DMS153 treated with DMSO at 0.1 percent for 48 hours (cell line): ENCODE results near the gene EMILIN1.
A peak's percentile ranks its signal among the peaks of the same experiment; 100 is the strongest.
"Not testable (repeated sequence)": the region's sequence is repeated elsewhere in the genome, so short reads cannot be mapped to it uniquely, and the experiment has no call there.

Source experiments
- DNase-seq: peaks from one replicate; lab custom pipeline; 2025; ENCODE audit not compliant: unreplicated experiment; lab: John Stamatoyannopoulos, UW

Gene EMILIN1

DNA sequence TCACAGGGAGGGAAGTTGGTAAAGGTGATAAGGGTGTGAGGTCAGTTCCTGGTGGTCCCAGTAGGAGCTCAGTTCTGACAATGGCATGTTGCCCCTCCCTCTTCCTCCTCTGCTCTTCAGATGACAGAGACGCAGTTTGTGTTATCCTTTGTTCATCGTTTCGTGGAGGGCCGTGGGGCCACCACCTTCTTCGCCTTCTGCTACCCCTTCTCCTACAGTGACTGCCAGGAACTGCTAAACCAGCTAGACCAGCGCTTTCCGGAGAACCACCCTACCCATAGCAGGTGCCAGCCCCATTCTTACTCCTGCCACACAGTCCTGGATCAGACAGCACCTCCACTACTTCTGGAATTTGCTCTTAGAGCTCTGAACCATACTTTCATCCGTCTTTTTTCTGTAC lies 24.6 kb upstream of the EMILIN1 start:
- DNase-seq, result no peak

DNA sequence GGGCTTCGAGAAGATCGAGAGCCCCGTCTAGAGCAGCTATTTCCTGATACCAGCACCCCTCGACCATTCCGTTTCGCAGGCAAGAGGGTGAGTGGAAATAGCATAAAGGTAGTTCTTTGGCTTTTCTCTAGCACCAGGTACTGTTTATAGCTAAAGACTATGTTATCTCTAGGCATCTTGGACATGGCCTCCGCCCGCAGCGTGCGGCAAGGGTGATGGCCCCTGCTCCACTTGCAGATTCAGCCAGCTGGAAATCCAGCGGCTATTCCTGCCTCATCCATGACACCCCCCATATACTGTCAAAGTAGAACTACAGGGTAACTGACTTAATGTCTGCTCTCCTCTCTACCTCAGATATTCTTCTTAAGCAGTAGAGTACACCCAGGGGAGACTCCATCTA lies 23.7 kb upstream of the EMILIN1 start:
- no peak for DNase-seq

DNA sequence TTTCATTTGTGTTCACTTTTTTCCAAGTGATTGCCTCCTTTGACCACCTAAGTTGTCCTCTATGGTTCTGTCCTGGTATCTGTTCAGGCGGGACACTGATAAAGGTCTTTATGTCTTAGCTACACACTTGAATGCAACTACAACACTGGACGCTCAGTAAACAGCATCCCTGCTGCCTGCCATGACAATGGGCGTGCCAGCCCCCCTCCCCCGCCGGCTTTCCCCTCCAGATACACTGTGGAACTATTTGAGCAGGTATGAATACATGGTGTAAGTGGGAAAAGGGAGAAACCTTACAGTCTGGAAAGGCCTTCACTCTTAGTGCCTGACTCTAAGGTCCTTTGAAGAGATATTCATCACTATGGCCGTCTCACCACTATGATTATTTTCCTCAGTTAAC lies 21.2 kb upstream of the EMILIN1 start:
- DNase-seq, result no peak

DNA sequence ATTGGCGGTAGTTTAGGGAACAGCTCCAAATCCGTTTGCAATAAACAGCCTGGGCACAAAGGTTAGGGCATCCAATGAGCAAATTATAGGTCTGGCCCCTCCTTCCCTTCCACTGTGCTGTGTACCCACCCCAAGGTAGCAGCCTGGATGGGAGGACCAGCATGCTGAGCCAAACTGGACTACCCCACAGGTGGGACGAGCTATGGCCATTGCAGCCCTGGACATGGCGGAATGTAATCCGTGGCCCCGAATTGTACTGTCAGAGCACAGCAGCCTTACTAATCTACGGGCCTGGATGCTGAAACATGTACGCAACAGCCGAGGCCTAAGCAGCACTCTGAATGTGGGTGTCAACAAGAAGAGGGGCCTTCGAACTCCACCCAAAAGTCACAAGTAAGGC lies 20.2 kb upstream of the EMILIN1 start:
- DNase-seq, result no peak

DNA sequence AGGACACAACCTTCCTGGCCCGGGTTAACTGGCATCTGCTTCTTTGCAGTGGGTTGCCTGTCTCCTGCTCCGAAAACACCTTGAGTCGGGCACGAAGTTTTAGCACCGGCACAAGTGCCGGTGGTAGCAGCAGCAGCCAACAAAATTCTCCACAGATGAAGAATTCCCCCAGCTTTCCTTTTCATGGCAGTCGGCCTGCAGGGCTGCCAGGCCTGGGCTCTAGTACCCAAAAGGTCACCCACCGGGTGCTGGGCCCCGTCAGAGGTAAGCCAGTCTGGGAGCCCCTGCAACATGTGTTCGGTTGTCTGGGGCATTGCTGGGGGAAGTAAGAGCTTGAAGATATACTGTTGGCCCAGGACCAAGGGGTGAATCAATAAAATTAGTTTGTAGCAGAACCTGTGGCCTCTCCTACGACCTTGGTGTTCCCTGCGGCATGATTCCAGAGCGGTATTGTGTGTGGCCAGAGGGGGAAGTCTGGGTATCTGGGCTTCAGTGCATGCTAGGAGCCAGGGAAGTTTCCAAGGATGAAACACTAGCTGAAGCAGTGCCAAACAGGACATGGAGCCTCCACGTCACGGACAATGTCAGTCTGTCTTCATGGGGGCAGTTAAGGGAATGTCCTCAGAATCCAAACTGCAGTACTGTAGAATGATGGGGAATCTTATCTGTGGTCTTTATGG lies 19.1 kb upstream of the EMILIN1 start:
- DNase-seq, result no peak

DNA sequence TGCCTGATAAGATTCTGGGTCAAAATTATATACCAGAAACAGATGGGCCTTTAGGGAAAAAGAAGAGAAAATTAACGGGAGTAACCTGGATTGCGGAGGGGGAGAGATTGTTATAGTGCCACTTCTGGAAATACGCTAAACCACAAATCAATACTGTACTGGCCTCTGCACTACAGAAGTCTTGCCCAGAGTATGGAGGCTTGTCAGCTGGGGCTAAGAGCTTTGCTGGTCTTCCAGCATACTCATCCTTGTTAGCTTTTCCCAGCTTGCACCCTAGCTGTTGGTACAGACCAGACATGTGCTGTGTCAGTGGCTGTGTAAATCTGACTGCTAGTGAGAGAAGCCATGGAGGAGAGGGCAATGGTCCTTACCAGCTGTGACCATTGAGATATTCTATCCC lies 18.1 kb upstream of the EMILIN1 start:
- DNase-seq, result no peak

DNA sequence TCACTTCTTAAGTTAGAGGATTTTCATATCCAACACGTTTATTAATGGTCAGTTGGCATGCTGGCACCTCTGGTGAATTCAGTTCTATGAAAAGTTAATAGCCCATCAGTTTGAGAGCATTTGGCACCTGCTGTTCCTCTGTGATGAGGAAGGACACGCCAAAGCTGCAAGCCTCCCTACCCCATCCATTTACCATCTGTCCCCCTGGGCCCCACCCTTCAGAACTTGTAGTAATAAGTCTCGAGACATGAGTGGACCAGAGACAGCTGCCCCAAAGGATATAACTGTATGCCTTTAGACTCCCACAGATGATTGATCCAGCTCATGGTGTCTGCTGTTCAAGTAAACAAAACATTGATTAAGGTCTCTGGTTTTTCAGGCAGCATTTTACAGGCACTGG lies 13.3 kb upstream of the EMILIN1 start:
- DNase-seq, result no peak

DNA sequence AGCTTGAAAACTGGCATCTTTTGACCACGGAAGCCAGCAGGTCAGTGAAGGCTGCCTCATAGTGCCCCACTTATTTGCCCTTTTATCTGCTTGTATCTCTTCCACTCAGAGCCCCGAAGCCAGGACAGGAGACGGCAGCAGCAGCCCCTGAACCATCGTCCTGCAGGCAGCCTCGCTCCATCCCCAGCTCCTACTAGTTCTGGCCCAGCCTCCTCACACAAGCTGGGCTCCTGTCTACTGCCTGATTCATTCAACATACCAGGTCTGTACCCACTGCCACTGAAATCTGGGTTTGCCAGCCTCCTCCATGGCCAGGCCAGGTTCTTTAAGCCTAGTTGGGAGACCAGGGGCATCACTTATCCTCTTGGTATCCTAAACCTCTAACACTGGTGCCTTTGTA lies 11.0 kb upstream of the EMILIN1 start:
- DNase-seq, result no peak

DNA sequence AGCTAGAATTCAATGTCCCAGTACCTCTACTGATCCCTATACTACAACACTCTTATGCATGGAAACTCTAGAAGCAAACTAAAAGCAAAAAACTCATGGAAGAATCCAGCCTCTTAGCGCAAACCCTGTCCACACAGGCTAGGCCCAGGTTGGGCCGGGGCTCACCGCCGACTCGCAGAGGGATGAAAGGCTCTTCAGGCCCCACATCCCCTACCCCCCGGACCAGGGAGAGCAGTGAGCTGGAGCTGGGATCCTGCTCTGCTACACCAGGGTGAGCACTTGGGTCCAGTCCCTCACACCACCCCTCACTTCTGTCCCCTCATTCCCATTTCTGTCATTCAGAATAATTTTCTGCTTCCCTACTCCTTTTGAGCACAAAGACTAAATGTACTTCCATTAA lies 9.0 kb upstream of the EMILIN1 start:
- no peak for DNase-seq

DNA sequence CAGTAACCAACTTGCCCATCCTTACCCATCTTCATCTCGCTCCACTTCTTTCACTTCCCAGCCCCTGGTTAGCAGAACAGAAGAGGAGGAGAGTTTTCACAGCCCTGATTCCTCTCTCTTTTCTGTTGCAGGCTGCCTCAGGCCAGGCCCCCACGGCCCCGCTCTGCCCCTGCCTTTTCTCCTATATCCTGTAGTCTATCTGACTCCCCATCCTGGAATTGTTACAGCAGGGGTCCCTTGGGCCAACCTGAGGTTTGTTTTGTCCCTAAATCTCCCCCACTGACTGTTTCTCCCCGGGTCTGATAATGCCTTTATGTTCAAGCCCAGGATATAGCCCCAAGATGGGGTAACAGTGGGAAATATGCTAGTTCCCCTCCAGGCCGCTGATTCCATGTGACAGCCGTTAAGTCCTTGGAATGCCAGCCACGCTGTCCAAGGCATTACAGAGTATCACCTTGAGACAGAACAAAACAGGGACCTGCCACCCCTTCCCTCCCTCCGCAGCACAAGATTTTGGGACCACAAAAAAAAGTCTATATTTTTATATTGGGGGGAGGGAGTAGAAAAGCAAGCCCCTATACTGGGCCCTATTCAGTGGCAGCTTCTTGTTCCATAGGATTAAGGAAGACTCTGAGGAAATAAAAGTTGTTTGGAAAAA lies 8.3 kb upstream of the EMILIN1 start:
- DNase-seq, result no peak

DNA sequence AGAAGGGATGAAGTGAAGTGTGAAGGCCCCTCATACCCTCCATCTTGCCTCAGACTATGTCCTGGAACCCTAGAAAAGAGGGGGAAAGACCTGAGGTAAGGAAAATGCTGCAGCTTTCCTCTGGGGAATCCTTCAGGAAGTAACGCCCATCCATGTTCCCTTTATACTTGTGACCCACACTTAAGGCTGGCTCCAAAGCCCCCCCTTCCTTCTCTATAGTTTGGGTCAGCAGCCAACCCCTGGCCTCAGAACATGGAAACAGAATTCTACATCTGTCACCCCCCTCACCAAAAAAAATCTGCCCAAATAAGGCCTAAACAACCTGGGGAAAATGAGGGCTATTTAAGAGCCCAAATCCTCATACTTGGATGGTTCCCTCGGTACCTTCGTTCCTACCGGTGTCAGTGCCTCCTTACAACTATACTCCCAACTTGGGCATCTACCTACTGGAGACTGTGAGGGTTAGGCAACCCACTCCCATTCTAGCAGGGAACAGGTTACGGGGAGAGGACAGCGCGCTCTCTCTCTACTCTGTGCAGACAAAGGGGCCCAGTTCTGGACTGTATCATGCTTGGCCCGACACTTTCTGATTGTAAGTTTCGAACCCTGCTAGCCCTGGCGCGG lies 7.7 kb upstream of the EMILIN1 start:
- no peak for DNase-seq

DNA sequence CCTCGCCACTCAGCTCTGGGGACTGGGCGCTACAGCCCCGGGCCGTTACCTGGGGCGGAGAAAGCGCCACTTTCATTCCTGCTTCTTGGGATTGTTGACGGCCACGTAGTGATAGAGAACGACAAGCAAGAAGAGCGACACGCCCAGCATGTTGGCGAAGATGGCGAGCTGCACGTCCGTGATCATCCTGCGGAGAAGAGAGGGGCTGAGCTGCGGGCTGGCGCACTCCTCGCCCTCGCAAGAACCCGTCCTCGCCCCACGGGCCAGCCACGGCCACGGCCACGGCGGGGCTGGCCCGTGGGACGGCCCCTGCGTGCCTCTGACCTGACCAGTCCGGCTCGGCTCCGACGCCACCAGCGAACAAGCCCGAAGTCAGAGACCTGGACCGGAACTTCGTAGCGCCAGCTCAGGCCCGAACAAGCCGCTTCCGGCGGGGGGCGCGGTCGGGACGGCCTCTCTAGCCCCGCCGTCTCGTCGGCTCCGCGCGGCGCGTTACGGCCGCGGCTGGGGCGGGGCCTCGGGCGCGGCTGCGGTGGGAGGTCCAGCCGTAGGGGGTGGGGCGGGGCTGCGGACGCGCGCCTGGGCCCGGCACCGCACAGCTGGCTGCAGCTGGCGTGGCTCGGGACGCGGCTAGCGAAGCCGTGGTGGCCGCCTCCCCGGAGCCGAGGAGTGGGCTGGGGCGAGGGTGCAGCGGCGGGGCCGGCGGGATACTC lies 7.0 kb upstream of the EMILIN1 start, which contains the start of gene OST4:
TSS of gene OST4 (minus strand) at position 378 of the 713 bp plus-strand sequence.
- peak; percentile 73 for DNase-seq

DNA sequence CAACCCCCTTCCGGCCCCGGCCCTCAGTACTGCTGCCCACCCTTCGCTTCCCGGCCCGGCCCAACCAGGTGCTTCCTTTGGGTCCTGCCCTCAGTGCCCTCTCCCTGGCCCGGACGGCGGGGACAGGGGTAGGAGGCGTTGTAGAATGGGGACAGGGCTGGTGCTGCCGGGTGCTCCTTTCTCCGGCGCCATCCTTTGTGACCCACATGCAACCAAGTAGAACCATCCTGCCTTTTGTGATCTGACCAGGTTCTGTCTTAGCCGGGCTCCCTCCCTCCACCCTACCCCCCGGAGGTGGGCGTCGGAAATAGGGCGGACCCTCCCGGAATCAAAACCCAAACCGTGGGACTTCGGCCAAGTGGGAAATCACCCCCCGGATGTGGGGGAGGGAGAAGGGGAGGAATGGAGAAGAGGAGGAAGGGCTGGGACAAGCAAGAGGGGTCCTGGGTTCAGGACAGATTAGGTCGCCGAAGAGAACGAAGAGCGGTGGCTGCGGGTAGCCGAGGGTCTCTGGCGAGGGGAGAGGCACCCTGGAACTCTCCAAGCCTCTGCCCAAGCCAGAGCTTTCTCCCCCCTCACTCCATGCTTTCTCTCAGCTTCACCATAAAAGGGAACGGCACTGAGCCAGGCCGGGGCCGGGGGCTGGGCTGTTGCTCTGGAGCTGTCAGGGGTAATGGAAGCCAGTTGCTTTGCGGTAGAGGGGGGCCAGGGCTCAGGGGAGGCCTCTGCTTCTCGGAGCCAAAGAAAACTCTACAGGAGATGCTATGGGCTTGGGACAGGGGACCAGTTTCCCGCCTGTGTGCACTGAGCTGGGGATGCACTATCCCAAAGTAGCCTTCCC lies 6.2 kb upstream of the EMILIN1 start:
- no peak for DNase-seq

DNA sequence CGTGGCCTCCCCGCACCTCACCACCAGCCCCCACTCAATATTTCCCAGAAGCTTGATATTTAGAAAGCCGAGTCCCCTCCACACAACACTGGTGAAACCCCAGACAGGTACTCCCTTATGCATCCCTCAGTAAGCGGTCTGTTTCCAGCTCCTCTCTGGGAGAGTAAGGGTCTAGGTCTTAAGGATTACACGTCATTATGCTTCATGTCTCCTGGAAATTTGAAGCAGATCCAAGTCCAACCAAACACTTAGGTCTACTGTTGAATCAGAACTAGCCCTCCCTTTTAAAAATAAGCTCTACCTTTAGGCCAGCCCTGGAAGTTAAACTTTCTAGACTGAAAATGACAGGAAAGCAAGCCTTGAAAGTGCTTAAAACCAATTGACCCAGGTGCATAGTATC lies 5.5 kb upstream of the EMILIN1 start:
- no peak for DNase-seq

DNA sequence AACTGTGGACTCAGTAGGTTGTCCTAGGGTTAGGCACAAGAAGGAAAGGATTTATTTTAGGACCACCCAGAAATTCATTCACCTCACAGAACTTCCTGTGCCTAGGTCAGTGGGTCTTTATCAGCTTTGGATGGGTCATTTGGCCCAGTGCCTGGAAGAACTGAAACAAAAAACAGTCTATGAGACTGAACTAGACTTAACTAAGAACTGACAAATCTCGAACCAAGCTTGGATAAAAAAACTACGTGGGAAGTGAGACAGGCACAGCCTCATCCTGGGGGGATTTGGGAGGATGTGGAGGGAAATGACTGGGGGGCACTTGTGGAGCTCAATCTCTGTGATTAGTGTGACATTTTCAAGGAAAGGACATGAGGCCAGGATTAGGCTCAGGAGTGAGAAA lies 4.6 kb upstream of the EMILIN1 start:
- DNase-seq, result no peak

DNA sequence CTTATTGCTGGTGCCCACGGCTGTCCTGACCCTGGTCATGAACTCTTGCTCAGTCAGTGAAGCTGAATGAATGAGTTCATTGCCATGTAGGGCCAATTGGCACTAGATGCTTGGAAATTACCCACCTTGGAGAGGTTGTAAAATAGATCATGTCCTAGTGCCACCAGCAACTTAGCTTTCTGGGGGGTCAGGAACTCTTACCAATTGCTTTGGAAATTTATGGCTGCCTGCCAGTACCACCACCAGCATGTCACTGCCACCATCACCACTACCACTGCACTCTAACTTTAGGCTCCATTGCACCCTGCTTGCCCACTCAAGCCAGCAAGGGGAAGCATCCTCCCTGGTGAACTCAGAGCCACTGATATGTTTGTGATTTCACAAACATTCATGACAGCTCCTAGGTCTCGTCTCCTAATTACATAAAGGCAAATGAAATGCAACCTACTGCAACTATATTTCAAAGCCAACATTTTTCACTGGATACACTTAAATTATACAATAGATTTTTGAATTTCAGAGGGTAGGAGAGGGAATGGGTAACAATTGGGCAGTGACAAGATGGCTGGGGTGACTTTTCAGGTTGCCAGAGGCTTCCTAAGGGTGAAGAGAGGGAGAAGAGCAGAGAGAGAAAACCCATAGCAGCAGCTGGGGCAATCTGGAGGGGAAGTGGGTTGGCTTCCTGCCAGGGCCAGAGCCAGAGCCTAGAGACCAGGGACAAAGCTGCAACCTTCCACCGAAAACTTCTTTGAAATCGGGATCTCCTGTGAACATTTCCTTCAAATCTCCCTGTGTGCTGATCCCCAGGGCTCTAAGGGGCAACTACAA lies 3.5 kb upstream of the EMILIN1 start:
- DNase-seq, result no peak

DNA sequence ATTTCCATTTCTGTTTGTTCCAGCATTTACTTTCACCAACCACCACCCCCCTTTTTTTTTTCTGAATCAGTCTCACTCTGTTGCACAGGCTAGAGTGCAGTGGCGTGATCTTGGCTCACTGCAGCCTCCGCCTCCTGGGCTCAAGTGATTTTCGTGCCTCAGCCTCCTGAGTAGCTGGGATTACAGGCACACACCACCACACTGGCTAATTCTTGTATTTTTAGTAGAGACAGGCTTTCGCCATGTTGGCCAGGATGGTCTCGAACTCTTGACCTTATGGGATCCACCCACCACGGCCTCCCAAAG lies 2.9 kb upstream of the EMILIN1 start:
- DNase-seq, result not testable (repeated sequence)

DNA sequence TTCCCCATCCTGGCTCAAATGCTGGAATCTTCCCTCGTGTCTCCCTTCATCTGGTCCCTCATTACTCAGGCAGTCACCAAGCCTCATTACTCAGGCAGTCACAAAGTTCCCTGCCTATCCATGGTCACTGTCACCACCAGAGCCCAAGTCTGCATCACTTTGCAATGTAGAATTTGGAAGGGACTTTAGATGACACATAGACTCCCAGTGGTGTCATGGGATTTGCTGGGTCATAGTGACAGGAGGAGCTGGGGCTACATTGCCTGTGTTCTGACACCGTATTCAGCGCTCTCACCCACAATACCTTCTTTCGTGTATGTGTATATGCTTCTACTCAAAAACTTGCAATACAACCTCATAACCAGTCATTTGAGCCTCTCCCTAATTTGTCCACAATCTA lies 2.1 kb upstream of the EMILIN1 start:
- no peak for DNase-seq

DNA sequence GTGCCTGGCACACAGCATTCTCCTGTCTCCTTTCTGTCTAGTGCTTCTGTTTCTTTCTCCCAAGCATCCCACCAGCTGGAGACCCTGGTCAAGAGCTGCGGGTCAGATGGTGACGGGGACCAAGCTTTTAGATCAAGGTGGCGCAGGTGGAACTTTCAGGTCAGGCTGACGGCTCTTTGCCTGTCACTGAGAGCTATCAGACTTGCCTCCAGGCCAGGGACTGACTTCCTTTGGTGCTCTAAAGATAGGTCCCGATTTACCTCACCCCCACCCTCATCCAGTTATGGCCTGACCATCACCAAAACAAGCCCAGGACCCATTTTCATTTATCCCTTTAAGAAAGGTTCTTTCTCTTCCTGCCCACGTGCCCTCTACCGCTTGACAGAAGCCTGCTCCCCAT lies 1.2 kb upstream of the EMILIN1 start:
- DNase-seq, result no peak
